GM23338 (cell line): ENCODE results near the gene CHST13. TPM values are rescaled to one million over a fixed set of nuclear protein-coding genes. Genes with fewer than 3 reads are reported as not detected.

Experiments
- ATAC-seq: fragments of 200-7000 bp; cut with Tn5 transposase; 3 replicates; pipeline ENCODE4 v1.9.1; 2020
- DNase-seq: peaks from one replicate; pipeline ENCODE4 v3.0.0-alpha.2; 2015; ENCODE audit warnings: low spot score
- H2AFZ ChIP-seq: fragments of 200-600 bp; sonication (generic); 2 replicates; pipeline ENCODE4 v1.8.0; 2016; ENCODE audit warnings: antibody characterized with exemption, mild to moderate bottlenecking, moderate library complexity
- H3F3A ChIP-seq: fragments of 200-600 bp; sonication (generic); replicated peaks from 2 replicates; pipeline ENCODE4 v1.8.0; 2017; ENCODE audit warnings: antibody characterized with exemption, mixed run types, low read depth
- H3K27ac ChIP-seq: fragments of 200-600 bp; sonication (generic); 2 replicates; pipeline ENCODE4 v1.6.1; 2016; ENCODE audit warnings: low read depth
- H3K27me3 ChIP-seq: fragments of 200-600 bp; sonication (generic); 2 replicates; pipeline ENCODE4 v1.8.0; 2016; ENCODE audit warnings: mild to moderate bottlenecking, mixed run types, moderate library complexity; ENCODE audit not compliant: insufficient read depth
- H3K36me3 ChIP-seq: fragments of 200-600 bp; sonication (generic); 2 replicates; pipeline ENCODE4 v1.8.0; 2016; ENCODE audit warnings: mild to moderate bottlenecking; ENCODE audit not compliant: insufficient read depth
- H3K4me1 ChIP-seq: fragments of 200-600 bp; sonication (generic); 2 replicates; pipeline ENCODE4 v1.8.0; 2016; ENCODE audit warnings: mild to moderate bottlenecking, moderate library complexity; ENCODE audit not compliant: insufficient read depth
- H3K4me2 ChIP-seq: fragments of 200-600 bp; sonication (generic); 2 replicates; pipeline ENCODE4 v1.7.1; 2017; ENCODE audit warnings: mixed run types
- H3K4me3 ChIP-seq: fragments of 200-600 bp; sonication (generic); 2 replicates; pipeline ENCODE4 v1.6.1; 2016; ENCODE audit warnings: mixed run types
- H3K79me2 ChIP-seq: fragments of 200-600 bp; sonication (generic); replicated peaks from 2 replicates; pipeline ENCODE4 v1.8.0; 2017; ENCODE audit warnings: mild to moderate bottlenecking; ENCODE audit not compliant: insufficient read depth
- H3K9me2 ChIP-seq: fragments of 200-600 bp; sonication (generic); 2 replicates; pipeline ENCODE4 v1.8.0; 2017; ENCODE audit not compliant: insufficient read depth
- H4K20me1 ChIP-seq: fragments of 200-600 bp; sonication (generic); replicated peaks from 2 replicates; pipeline ENCODE4 v1.8.0; 2017; ENCODE audit warnings: mild to moderate bottlenecking; ENCODE audit not compliant: insufficient read depth
- H3K27ac Mint-ChIP-seq: 2 replicates; pipeline ENCODE4 v1.8.0; 2020; ENCODE audit warnings: inconsistent platforms, mild to moderate bottlenecking, moderate library complexity, mixed read lengths
- H3K27me3 Mint-ChIP-seq: 3 replicates; pipeline ENCODE4 v1.8.0; 2022; ENCODE audit warnings: low read depth, mild to moderate bottlenecking, moderate library complexity, mixed read lengths, inconsistent platforms; ENCODE audit not compliant: insufficient read depth, poor library complexity
- H3K36me3 Mint-ChIP-seq: 3 replicates; pipeline ENCODE4 v1.8.0; 2021; ENCODE audit warnings: low read depth, mild to moderate bottlenecking, inconsistent platforms, moderate library complexity, mixed read lengths
- H3K4me1 Mint-ChIP-seq: 3 replicates; pipeline ENCODE4 v1.8.0; 2020; ENCODE audit warnings: mild to moderate bottlenecking, inconsistent platforms, mixed read lengths
- H3K4me3 Mint-ChIP-seq: 3 replicates; pipeline ENCODE4 v1.8.0; 2021; ENCODE audit warnings: moderate library complexity, mild to moderate bottlenecking, inconsistent platforms, mixed read lengths
- H3K9me3 Mint-ChIP-seq: 3 replicates; pipeline ENCODE4 v1.8.0; 2020; ENCODE audit warnings: moderate library complexity, mild to moderate bottlenecking, inconsistent platforms, mixed read lengths
- CREB1 ChIP-seq: fragments of 250-450 bp; sonication (Bioruptor Pico); IDR thresholded peaks from 2 replicates; pipeline ENCODE4 v1.5.0; 2020; ENCODE audit warnings: low read depth, mild to moderate bottlenecking, moderate library complexity
- CTCF ChIP-seq, 2 experiments: fragments of 200-600 bp in 1 of 2; sonication (generic) in 1 of 2; conservative IDR thresholded peaks; 2 replicates each; pipeline versions ENCODE4 v1.5.1 to v1.6.1; 2016 to 2017; ENCODE audit warnings: antibody characterized with exemption in 2 of 2, low read depth in 2 of 2, mild to moderate bottlenecking in 2 of 2, moderate library complexity in 1 of 2
- ETS1 ChIP-seq: IDR thresholded peaks from 2 replicates; pipeline ENCODE4 v1.6.1; 2016; ENCODE audit warnings: antibody characterized with exemption
- EZH2 ChIP-seq: fragments of 200-600 bp; sonication (generic); IDR thresholded peaks from one replicate; pipeline ENCODE4 v1.8.0; 2017; ENCODE audit warnings: antibody characterized with exemption, mild to moderate bottlenecking, low read depth; ENCODE audit not compliant: unreplicated experiment
- EZH2phosphoT487 ChIP-seq: fragments of 200-600 bp; sonication (generic); IDR thresholded peaks from one replicate; pipeline ENCODE4 v1.8.1; 2018; ENCODE audit warnings: antibody characterized with exemption; ENCODE audit not compliant: unreplicated experiment
- JUNB ChIP-seq: IDR thresholded peaks from one replicate; pipeline ENCODE4 v1.6.1; 2016; ENCODE audit warnings: antibody characterized with exemption; ENCODE audit not compliant: unreplicated experiment
- NANOG ChIP-seq: IDR thresholded peaks from 2 replicates; pipeline ENCODE4 v1.6.1; 2016; ENCODE audit warnings: antibody characterized with exemption, borderline replicate concordance
- POLR2AphosphoS5 ChIP-seq: IDR thresholded peaks from 2 replicates; pipeline ENCODE4 v1.6.1; 2016; ENCODE audit warnings: antibody characterized with exemption, low read depth
- REST ChIP-seq: IDR thresholded peaks from one replicate; pipeline ENCODE4 v1.6.1; 2018; ENCODE audit warnings: antibody characterized with exemption; ENCODE audit not compliant: unreplicated experiment
- STAT1 ChIP-seq: IDR thresholded peaks from one replicate; pipeline ENCODE4 v1.6.1; 2016; ENCODE audit warnings: antibody characterized with exemption; ENCODE audit not compliant: unreplicated experiment
- ZNF114 ChIP-seq: fragments of 250-450 bp; sonication (Bioruptor Pico); IDR thresholded peaks from 2 replicates; pipeline ENCODE4 v1.5.0; 2020; ENCODE audit warnings: mild to moderate bottlenecking, moderate library complexity
- ZNF331 ChIP-seq: fragments of 250-450 bp; sonication (Bioruptor Pico); IDR thresholded peaks from 2 replicates; pipeline ENCODE4 v1.5.0; 2020; ENCODE audit warnings: low read depth, mild to moderate bottlenecking, moderate library complexity
- ZNF462 ChIP-seq: fragments of 250-450 bp; sonication (Bioruptor Pico); IDR thresholded peaks from 2 replicates; pipeline ENCODE4 v1.5.0; 2020; ENCODE audit warnings: mild to moderate bottlenecking, moderate library complexity
- polyA plus RNA-seq: library from polyadenylated mRNA; unstranded; fragments of >200 nt; fragmentation: Nextera tagmentation; extraction: Ambion mirVana; gene quantifications from 2 replicates; pipeline ENCODE4 v1.2.1, GENCODE V29; 2016
- total RNA-seq: library from RNA; depleted of rRNA; stranded (reverse); fragments of >200 nt; shearing (Covaris generic); gene quantifications from 2 replicates; pipeline ENCODE4 v1.2.3, GENCODE V29; 2014

CHST13 gene
- total and polyA plus RNA-seq, 2 experiments from 2014 or later, result 3.7 to 8.4 TPM

- no peaks in the 10 kb centered on the region for H3K36me3 ChIP-seq
- peaks cover 7% of the 10 kb centered on the region for H3K27me3 ChIP-seq
- H3K27ac Mint-ChIP-seq, result no peak overlapping the region
- no peaks in the 10 kb centered on the region for H3K36me3 Mint-ChIP-seq
- no peaks in the 10 kb centered on the region for H3F3A ChIP-seq
- H3K4me1 ChIP-seq, result no peaks in the 10 kb centered on the region
- H3K4me3 Mint-ChIP-seq, result no peak overlapping the region
- H3K79me2 ChIP-seq, result no peaks in the 10 kb centered on the region
- TF ChIP-seq ZNF462 (CRISPR knock-in tag) (no peak), STAT1 (no peak), ETS1 (no peak), CTCF (conservative IDR thresholded peaks at IDR 0.05; ENCODE audit: low read depth in 2 of 2) (no peak), ZNF114 (no peak), EZH2phosphoT487 (no peak), POLR2AphosphoS5 (no peak), CREB1 (CRISPR knock-in tag) (no peak), JUNB (no peak), EZH2 (no peak), NANOG (no peak), REST (no peak), ZNF331 (CRISPR knock-in tag) (no peak)
- H3K27ac ChIP-seq, result no peak overlapping the region
- no peaks in the 10 kb centered on the region for H3K9me2 ChIP-seq
- no peaks in the 10 kb centered on the region for H4K20me1 ChIP-seq
- ATAC-seq (no peak), DNase-seq (no peak)
- H3K4me3 ChIP-seq, result no peak overlapping the region
- H2AFZ ChIP-seq, result no peak overlapping the region
- peaks cover 9% of the 10 kb centered on the region for H3K27me3 Mint-ChIP-seq
- peaks cover under 1% of the 10 kb centered on the region; the same call in 2 of the 3 replicates for H3K4me1 Mint-ChIP-seq
- H3K4me2 ChIP-seq, result no peak overlapping the region
- H3K9me3 Mint-ChIP-seq, result no peaks in the 10 kb centered on the region
Observed at GRCh38 chr3:126517986-126518778, 5.8 kb upstream of the CHST13 start.
